ENCODE results near the gene PKNOX1. TPM values are rescaled to one million over a fixed set of nuclear protein-coding genes. Genes with fewer than 3 reads are reported as not detected.
"Not testable (repeated sequence)": the region's sequence is repeated elsewhere in the genome, so short reads cannot be mapped to it uniquely, and the experiment has no call there.

Gene PKNOX1
- total and polyA plus RNA-seq, 2 experiments from 2014 or later = 29.9 to 76.7 TPM

GRCh38 chr21:43068065-43068464 is 93.7 kb downstream of the PKNOX1 start:
- not testable (repeated sequence) for H3K4me2 ChIP-seq; H3K79me2 ChIP-seq (replicated peaks; ENCODE audit: insufficient read depth); H3K27ac Mint-ChIP-seq; H3K4me3 ChIP-seq; H4K20me1 ChIP-seq (replicated peaks; ENCODE audit: insufficient read depth); H3K4me3 Mint-ChIP-seq; H3F3A ChIP-seq (replicated peaks; ENCODE audit: low read depth); H3K9me3 Mint-ChIP-seq; DNase-seq (ENCODE audit: low spot score); H3K36me3 Mint-ChIP-seq (ENCODE audit: low read depth); H3K27ac ChIP-seq (ENCODE audit: low read depth); H2AFZ ChIP-seq; ATAC-seq; H3K36me3 ChIP-seq (ENCODE audit: insufficient read depth); H3K9me2 ChIP-seq (ENCODE audit: insufficient read depth); H3K4me1 Mint-ChIP-seq; H3K4me1 ChIP-seq (ENCODE audit: insufficient read depth); H3K27me3 ChIP-seq (ENCODE audit: insufficient read depth); H3K27me3 Mint-ChIP-seq (ENCODE audit: insufficient read depth, low read depth, poor library complexity)

- H3K9me3 Mint-ChIP-seq; DNase-seq (ENCODE audit: low spot score); H3K27ac ChIP-seq (ENCODE audit: low read depth); H3K4me1 Mint-ChIP-seq; ATAC-seq; H4K20me1 ChIP-seq (replicated peaks; ENCODE audit: insufficient read depth); H3K4me3 Mint-ChIP-seq; H3K36me3 ChIP-seq (ENCODE audit: insufficient read depth); H3K9me2 ChIP-seq (ENCODE audit: insufficient read depth); H3K27me3 Mint-ChIP-seq (ENCODE audit: insufficient read depth, low read depth, poor library complexity); H3K4me2 ChIP-seq; H2AFZ ChIP-seq; H3K36me3 Mint-ChIP-seq (ENCODE audit: low read depth); H3K4me1 ChIP-seq (ENCODE audit: insufficient read depth); H3K27me3 ChIP-seq (ENCODE audit: insufficient read depth); H3F3A ChIP-seq (replicated peaks; ENCODE audit: low read depth); H3K27ac Mint-ChIP-seq; H3K4me3 ChIP-seq; H3K79me2 ChIP-seq (replicated peaks; ENCODE audit: insufficient read depth): not testable (repeated sequence)
These were observed 95.3 kb downstream of the PKNOX1 start for GRCh38 chr21:43069682-43070081.

DNA sequence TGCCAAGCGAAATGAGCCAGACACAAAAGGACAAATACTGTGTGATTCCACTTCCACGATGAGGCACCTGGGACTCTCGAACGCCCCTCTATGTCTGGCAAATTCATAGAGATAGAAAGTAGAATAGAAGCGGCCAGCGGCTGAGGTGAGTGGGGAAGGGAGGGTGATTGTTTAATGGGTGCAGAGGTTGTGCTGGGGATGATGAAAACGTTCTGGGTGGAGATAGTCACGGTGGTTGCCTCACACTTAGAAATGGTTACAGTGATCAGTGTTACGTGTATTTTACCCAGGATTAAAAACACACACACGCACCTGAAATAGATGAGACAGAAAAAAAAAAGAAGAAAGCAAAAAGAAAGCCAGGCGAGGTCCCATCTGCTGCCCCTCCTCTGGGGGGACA is 98.4 kb downstream of the PKNOX1 start:
- not testable (repeated sequence) for H3K27me3 Mint-ChIP-seq (ENCODE audit: insufficient read depth, low read depth, poor library complexity); H2AFZ ChIP-seq; H3K27ac Mint-ChIP-seq; H3K4me3 ChIP-seq; H3K27me3 ChIP-seq (ENCODE audit: insufficient read depth); H3K4me3 Mint-ChIP-seq; DNase-seq (ENCODE audit: low spot score); ATAC-seq; H3K9me3 Mint-ChIP-seq; H3K4me2 ChIP-seq; H3K4me1 ChIP-seq (ENCODE audit: insufficient read depth); H4K20me1 ChIP-seq (replicated peaks; ENCODE audit: insufficient read depth); H3K79me2 ChIP-seq (replicated peaks; ENCODE audit: insufficient read depth); H3K36me3 ChIP-seq (ENCODE audit: insufficient read depth); H3F3A ChIP-seq (replicated peaks; ENCODE audit: low read depth); H3K36me3 Mint-ChIP-seq (ENCODE audit: low read depth); H3K9me2 ChIP-seq (ENCODE audit: insufficient read depth); H3K4me1 Mint-ChIP-seq; H3K27ac ChIP-seq (ENCODE audit: low read depth)

GRCh38 chr21:43074401-43075169 is 100.2 kb downstream of the PKNOX1 start:
- not testable (repeated sequence) for H3F3A ChIP-seq (replicated peaks; ENCODE audit: low read depth); H3K9me3 Mint-ChIP-seq; H3K27me3 ChIP-seq (ENCODE audit: insufficient read depth); H3K36me3 ChIP-seq (ENCODE audit: insufficient read depth); H3K4me3 ChIP-seq; H2AFZ ChIP-seq; H3K27me3 Mint-ChIP-seq (ENCODE audit: insufficient read depth, low read depth, poor library complexity); DNase-seq (ENCODE audit: low spot score); H4K20me1 ChIP-seq (replicated peaks; ENCODE audit: insufficient read depth); H3K36me3 Mint-ChIP-seq (ENCODE audit: low read depth); H3K4me2 ChIP-seq; H3K4me1 ChIP-seq (ENCODE audit: insufficient read depth); H3K9me2 ChIP-seq (ENCODE audit: insufficient read depth); H3K4me1 Mint-ChIP-seq; H3K79me2 ChIP-seq (replicated peaks; ENCODE audit: insufficient read depth); H3K27ac Mint-ChIP-seq; H3K4me3 Mint-ChIP-seq; H3K27ac ChIP-seq (ENCODE audit: low read depth)
- peak; percentile 11 for ATAC-seq

DNA sequence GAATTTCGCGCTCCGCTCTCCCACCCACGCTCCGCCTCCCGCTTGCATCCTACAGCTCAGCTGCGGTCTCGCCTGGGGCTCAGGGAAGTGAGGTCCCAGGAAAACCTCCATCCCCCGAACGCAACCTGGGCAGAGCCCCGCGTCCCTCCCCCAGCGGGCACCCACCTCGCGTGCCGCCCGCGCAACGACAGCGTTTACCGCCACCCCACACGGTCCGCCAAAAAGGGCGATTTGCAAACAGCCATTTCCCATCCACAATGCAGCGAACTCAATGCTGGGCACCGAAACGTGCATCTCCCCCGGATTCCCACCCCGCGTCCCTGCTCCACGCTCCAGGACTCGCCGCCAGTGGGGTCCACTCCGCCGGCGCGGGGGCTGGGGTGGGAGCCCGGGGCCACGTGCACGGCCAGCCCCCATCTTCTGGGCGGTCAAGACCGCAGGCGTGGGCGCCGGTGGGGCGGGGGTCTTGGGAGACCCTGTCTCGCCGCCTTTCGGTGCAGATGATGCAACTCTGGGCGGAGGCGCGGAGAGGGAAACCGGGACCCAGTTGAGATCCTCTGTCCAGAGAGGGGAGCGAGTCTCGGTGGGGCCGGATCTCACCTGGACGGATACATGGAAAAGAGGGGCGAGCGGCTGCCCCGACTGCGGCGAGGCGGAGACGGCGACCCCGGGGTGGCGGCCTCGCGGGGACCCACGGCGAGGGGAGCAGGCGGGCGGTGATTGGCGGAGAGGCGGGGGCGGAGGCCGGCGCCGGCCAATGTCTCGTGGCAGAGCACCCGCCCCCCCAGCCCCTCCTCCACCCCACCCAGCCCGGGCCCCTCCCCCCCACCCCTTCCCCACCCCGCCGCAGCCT is 101.0 kb downstream of the PKNOX1 start, which contains the start of gene CBS:
TSS of gene CBS (minus strand) at position 666 of the 853 bp plus-strand sequence. CDS start 3,642 bp downstream, outside the sequence.
- H3K4me2 ChIP-seq; H3K79me2 ChIP-seq (replicated peaks; ENCODE audit: insufficient read depth); H3K36me3 ChIP-seq (ENCODE audit: insufficient read depth); H3K27me3 Mint-ChIP-seq (ENCODE audit: insufficient read depth, low read depth, poor library complexity); DNase-seq (ENCODE audit: low spot score); H3K27me3 ChIP-seq (ENCODE audit: insufficient read depth); H3K4me1 Mint-ChIP-seq; H4K20me1 ChIP-seq (replicated peaks; ENCODE audit: insufficient read depth); H2AFZ ChIP-seq; H3K9me3 Mint-ChIP-seq; H3F3A ChIP-seq (replicated peaks; ENCODE audit: low read depth); H3K27ac Mint-ChIP-seq; H3K4me1 ChIP-seq (ENCODE audit: insufficient read depth); H3K4me3 ChIP-seq; H3K9me2 ChIP-seq (ENCODE audit: insufficient read depth); H3K36me3 Mint-ChIP-seq (ENCODE audit: low read depth); H3K27ac ChIP-seq (ENCODE audit: low read depth): not testable (repeated sequence)
- peak within 1 kb of the TSS; percentile 47; the same call in 1 of the 3 replicates for H3K4me3 Mint-ChIP-seq
- ATAC-seq = peak; percentile 28

- H3K4me2 ChIP-seq; H3K27me3 Mint-ChIP-seq (ENCODE audit: insufficient read depth, low read depth, poor library complexity); H3K4me1 Mint-ChIP-seq; H3K36me3 ChIP-seq (ENCODE audit: insufficient read depth); H3K27me3 ChIP-seq (ENCODE audit: insufficient read depth); H3K4me3 Mint-ChIP-seq; H3K4me3 ChIP-seq; DNase-seq (ENCODE audit: low spot score); H3K9me2 ChIP-seq (ENCODE audit: insufficient read depth); H3K36me3 Mint-ChIP-seq (ENCODE audit: low read depth); H2AFZ ChIP-seq; H3K27ac ChIP-seq (ENCODE audit: low read depth); H3K79me2 ChIP-seq (replicated peaks; ENCODE audit: insufficient read depth); H3F3A ChIP-seq (replicated peaks; ENCODE audit: low read depth); H4K20me1 ChIP-seq (replicated peaks; ENCODE audit: insufficient read depth); H3K27ac Mint-ChIP-seq; H3K9me3 Mint-ChIP-seq; H3K4me1 ChIP-seq (ENCODE audit: insufficient read depth): not testable (repeated sequence)
- peak; percentile 13; the same call in 2 of the 3 replicates for ATAC-seq
These were observed 101.8 kb downstream of the PKNOX1 start for GRCh38 chr21:43076023-43076637.

All from GM23338 (cell line).